HepG2 (cell line): ENCODE data around the gene PLA2R1. TPM values are rescaled to one million over a fixed set of nuclear protein-coding genes. Genes with fewer than 3 reads are reported as not detected.

Experiments used
- ATAC-seq: fragments of 200-7000 bp; cut with Tn5 transposase; 3 replicates; pipeline ENCODE4 v1.9.1; 2020; ENCODE audit warnings: mild to moderate bottlenecking, moderate library complexity
- BruUV-seq: library from RNA; stranded (reverse); fragments of 400-500 nt; replicated peaks from 2 replicates; lab custom pipeline; 2021; lab: Mats Ljungman, UMichigan
- CTCF ChIA-PET: fragments of 300-600 bp; formaldehyde crosslinking; extraction: SDS; loops from one replicate; lab custom pipeline; 2021; ENCODE audit warnings: low total read pairs, inconsistent platforms, low intra/inter-chr PET ratio; lab: Yijun Ruan, JAX
- POLR2A ChIA-PET: fragments of 350-600 bp; sonication (Branson Sonifier 250); formaldehyde crosslinking; loops from one replicate; lab custom pipeline; 2020; ENCODE audit warnings: antibody characterized with exemption, inconsistent platforms; lab: Yijun Ruan, JAX
- DNase-seq: peaks from one replicate; pipeline ENCODE4 v3.0.0-alpha.2; 2015; ENCODE audit warnings: low spot score
- FAIRE-seq: peaks from 3 replicates; lab custom pipeline; 2011; peaks lifted over from hg19 to GRCh38; lab: Jason Lieb, UNC
- H2AFZ ChIP-seq: one replicate; pipeline ENCODE4 v1.6.1; 2011; ENCODE audit warnings: low read length, inconsistent platforms
- H3K27ac ChIP-seq: fragments of 300-600 bp; 3 replicates; pipeline ENCODE4 v1.8.0; 2011; ENCODE audit warnings: mixed run types, mild to moderate bottlenecking, mixed read lengths, low read length, inconsistent platforms; ENCODE audit not compliant: insufficient read depth; ENCODE audit errors: extremely low read length
- H3K27me3 ChIP-seq, 2 experiments: fragments of 200-600 bp in 1 of 2; 2 replicates in 1 of 2; 3 replicates in 1 of 2; pipeline versions ENCODE4 v1.6.0 to v1.8.0; 2011; ENCODE audit warnings: low read length in 2 of 2, mild to moderate bottlenecking in 2 of 2, moderate library complexity in 2 of 2, inconsistent platforms in 1 of 2; ENCODE audit not compliant: insufficient read depth in 2 of 2, control insufficient read depth in 1 of 2
- H3K36me3 ChIP-seq, 2 experiments: fragments of 200-600 bp in 1 of 2; replicated peaks in 1 of 2; 2 replicates in 1 of 2; 3 replicates in 1 of 2; pipeline versions ENCODE4 v1.5.1 to v1.8.0; 2011; ENCODE audit warnings: low read length in 2 of 2, inconsistent platforms in 1 of 2; ENCODE audit not compliant: insufficient read depth in 2 of 2, control insufficient read depth in 1 of 2
- H3K4me1 ChIP-seq: 2 replicates; pipeline ENCODE4 v1.5.1; 2012; ENCODE audit warnings: low read length, inconsistent platforms; ENCODE audit not compliant: insufficient read depth
- H3K4me2 ChIP-seq: 2 replicates; pipeline ENCODE4 v1.6.0; 2011; ENCODE audit warnings: low read depth, low read length, inconsistent platforms
- H3K4me3 ChIP-seq, 3 experiments: fragments of 200-600 bp in 1 of 3; sonication (generic), shearing (Covaris generic) in 1 of 3; replicated peaks in 1 of 3; 2 replicates each; pipeline ENCODE4 v1.5.1; 2011 to 2016; ENCODE audit warnings: low read length in 3 of 3, inconsistent platforms in 2 of 3, low read depth in 2 of 3, mild to moderate bottlenecking in 2 of 3, control low read depth in 1 of 3, mixed read lengths in 1 of 3; ENCODE audit not compliant: insufficient read depth in 1 of 3
- H3K79me2 ChIP-seq: one replicate; pipeline ENCODE4 v1.6.1; 2011; ENCODE audit warnings: low read length, inconsistent platforms; ENCODE audit not compliant: insufficient read depth
- H3K9ac ChIP-seq: 2 replicates; pipeline ENCODE4 v1.6.0; 2011; ENCODE audit warnings: mild to moderate bottlenecking, low read depth, low read length, inconsistent platforms; ENCODE audit not compliant: insufficient read depth
- H3K9me3 ChIP-seq: 2 replicates; pipeline ENCODE4 v1.5.1; 2012; ENCODE audit warnings: mild to moderate bottlenecking, low read length
- H4K20me1 ChIP-seq: 2 replicates; pipeline ENCODE4 v1.6.0; 2011; ENCODE audit warnings: inconsistent platforms, mild to moderate bottlenecking, low read length, moderate library complexity; ENCODE audit not compliant: insufficient read depth
- ARNT ChIP-seq: fragments of 450-650 bp; IDR thresholded peaks from 2 replicates; pipeline ENCODE4 v1.6.1; 2017
- CBX1 ChIP-seq: IDR thresholded peaks from one replicate; pipeline ENCODE4 v1.6.1; 2016; ENCODE audit warnings: antibody characterized with exemption, low read depth
- CENPX ChIP-seq: sonication (generic); formaldehyde crosslinking; IDR thresholded peaks from 2 replicates; pipeline ENCODE4 v1.9.0; 2021; ENCODE audit warnings: mild to moderate bottlenecking, missing genetic modification reagents, moderate library complexity
- EZH2 ChIP-seq: conservative IDR thresholded peaks from 2 replicates; pipeline ENCODE4 v1.6.1; 2012; ENCODE audit warnings: mild to moderate bottlenecking, low read depth, low read length, moderate library complexity
- FOSL2 ChIP-seq: sonication (generic); formaldehyde crosslinking; IDR thresholded peaks from 2 replicates; pipeline ENCODE4 v1.4.0; 2020; ENCODE audit warnings: missing genetic modification reagents
- GABPB1 ChIP-seq: IDR thresholded peaks from 2 replicates; pipeline ENCODE4 v1.6.1; 2016; ENCODE audit warnings: mild to moderate bottlenecking, missing genetic modification reagents, moderate library complexity, missing compliant biosample characterization
- KAT7 ChIP-seq: IDR thresholded peaks from 2 replicates; pipeline ENCODE4 v1.6.1; 2018; ENCODE audit warnings: borderline replicate concordance, missing compliant biosample characterization
- NFE2 ChIP-seq: sonication (generic); formaldehyde crosslinking; IDR thresholded peaks from 2 replicates; pipeline ENCODE4 v1.4.0; 2020; ENCODE audit warnings: missing genetic modification reagents
- RORA ChIP-seq: sonication (generic); formaldehyde crosslinking; IDR thresholded peaks from 2 replicates; pipeline ENCODE4 v1.5.0; 2020; ENCODE audit warnings: mild to moderate bottlenecking, missing genetic modification reagents, moderate library complexity
- SMARCC2 ChIP-seq: fragments of 450-650 bp; IDR thresholded peaks from 2 replicates; pipeline ENCODE4 v1.6.1; 2017; ENCODE audit warnings: antibody characterized with exemption, mild to moderate bottlenecking
- TP53 ChIP-seq: sonication (generic); formaldehyde crosslinking; conservative IDR thresholded peaks from 2 replicates; pipeline ENCODE4 v1.4.0; 2020; ENCODE audit warnings: missing genetic modification reagents
- ZNF367 ChIP-seq: sonication (generic); formaldehyde crosslinking; IDR thresholded peaks from 2 replicates; pipeline ENCODE4 v1.4.0; 2020; ENCODE audit warnings: missing genetic modification reagents, borderline replicate concordance
- ZNF556 ChIP-seq: sonication (generic); formaldehyde crosslinking; IDR thresholded peaks from 2 replicates; pipeline ENCODE4 v1.4.0; 2020; ENCODE audit warnings: mild to moderate bottlenecking, missing genetic modification reagents, borderline replicate concordance
- ZNF83 ChIP-seq: sonication (generic); formaldehyde crosslinking; IDR thresholded peaks from 2 replicates; pipeline ENCODE4 v1.4.0; 2020; ENCODE audit warnings: missing genetic modification reagents, mild to moderate bottlenecking, borderline replicate concordance
- WGBS: methylation state at CpG from one replicate; pipeline ENCODE4 v1.1.6; 2017; ENCODE audit warnings: low lambda C conversion rate; 5-methylcytosine and 5-hydroxymethylcytosine counted together
- in situ Hi-C: cut with HindIII; loops from 2 replicates; pipeline ENCODE4 v1.10.0; 2017; ENCODE audit warnings: low pct_unique_long_range_greater_than_20kb; ENCODE audit not compliant: extremely low pct_ligation_motif_present
- intact Hi-C: fragments of 100-400 bp; cut with micrococcal nuclease; formaldehyde crosslinking; loops from one replicate; pipeline ENCODE4 v1.10.0; 2022; ENCODE audit not compliant: unreplicated experiment
- polyA plus RNA-seq, 8 experiments: library from polyadenylated mRNA; depleted of rRNA in 3 of 8; stranded (reverse) in 7 of 8; unstranded in 1 of 8; fragments of >200 nt; fragmentation: Illumina TruSeq in 4 of 8; extraction: Trizol in 4 of 8; gene quantifications; 2 replicates each; pipeline versions ENCODE4 v1.2.1 to v1.2.3, GENCODE V29; 2011 to 2016; ENCODE audit warnings: low read depth in 4 of 8, missing spikeins in 1 of 8, mixed read lengths in 1 of 8; ENCODE audit not compliant: insufficient read depth in 1 of 8
- total RNA-seq, 5 experiments: library from RNA; depleted of rRNA; stranded (reverse); fragments of >200 nt; fragmentation: Illumina TruSeq; extraction: Trizol; gene quantifications; 2 replicates each; pipeline ENCODE4 v1.2.3, GENCODE V29; 2016; ENCODE audit warnings: low read depth in 1 of 5
- TF ChIP-seq, protein P1 (sequence below): sonication (generic); formaldehyde crosslinking; IDR thresholded peaks from 2 replicates; pipeline ENCODE4 v1.5.1; 2020; ENCODE audit warnings: missing genetic modification reagents, mild to moderate bottlenecking, borderline replicate concordance
- TF ChIP-seq, protein P2 (sequence below): sonication (generic); formaldehyde crosslinking; conservative IDR thresholded peaks from 2 replicates; pipeline ENCODE4 v1.8.1; 2023; ENCODE audit warnings: missing genetic modification reagents
- TF ChIP-seq, protein P3 (sequence below): sonication (generic); formaldehyde crosslinking; IDR thresholded peaks from 2 replicates; pipeline ENCODE4 v1.4.0; 2020; ENCODE audit warnings: mild to moderate bottlenecking, low read depth, missing genetic modification reagents

PLA2R1 gene
- total and polyA plus RNA-seq, 2 of the 13 experiments (the other 11 are each of a cell fraction or from before 2014, with no cell fraction given), result not detected

DNA sequence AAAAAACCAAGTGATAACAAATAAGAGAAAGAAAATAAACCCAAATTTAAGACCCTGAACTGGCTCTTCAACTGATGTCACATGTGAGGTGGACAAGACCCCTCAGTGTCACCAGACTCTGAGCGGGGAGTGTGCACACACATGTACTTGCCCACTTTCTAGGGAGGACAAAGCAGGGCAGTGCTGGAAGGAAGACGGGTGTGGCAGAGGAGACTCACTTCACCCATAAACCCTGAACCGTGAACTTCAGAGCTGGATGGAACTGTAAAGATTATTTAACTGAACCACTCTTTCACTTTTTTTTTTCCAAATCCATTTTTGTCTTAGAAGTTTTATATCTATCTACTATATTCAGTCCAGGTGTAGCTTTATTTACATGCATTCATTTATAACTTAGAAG, 12.3 kb downstream of the PLA2R1 start:
- TF ChIP-seq ZNF83 (CRISPR knock-in tag) (no peak), GABPB1 (no peak), ARNT (no peak), ZNF556 (no peak), ZNF367 (CRISPR knock-in tag) (no peak), FOSL2 (CRISPR knock-in tag) (no peak), SMARCC2 (no peak), RORA (no peak), NFE2 (CRISPR knock-in tag) (no peak), KAT7 (no peak), EZH2 (no peak), TP53 (no peak), CBX1 (no peak), CENPX (no peak)
- TF ChIP-seq, protein P1, sequence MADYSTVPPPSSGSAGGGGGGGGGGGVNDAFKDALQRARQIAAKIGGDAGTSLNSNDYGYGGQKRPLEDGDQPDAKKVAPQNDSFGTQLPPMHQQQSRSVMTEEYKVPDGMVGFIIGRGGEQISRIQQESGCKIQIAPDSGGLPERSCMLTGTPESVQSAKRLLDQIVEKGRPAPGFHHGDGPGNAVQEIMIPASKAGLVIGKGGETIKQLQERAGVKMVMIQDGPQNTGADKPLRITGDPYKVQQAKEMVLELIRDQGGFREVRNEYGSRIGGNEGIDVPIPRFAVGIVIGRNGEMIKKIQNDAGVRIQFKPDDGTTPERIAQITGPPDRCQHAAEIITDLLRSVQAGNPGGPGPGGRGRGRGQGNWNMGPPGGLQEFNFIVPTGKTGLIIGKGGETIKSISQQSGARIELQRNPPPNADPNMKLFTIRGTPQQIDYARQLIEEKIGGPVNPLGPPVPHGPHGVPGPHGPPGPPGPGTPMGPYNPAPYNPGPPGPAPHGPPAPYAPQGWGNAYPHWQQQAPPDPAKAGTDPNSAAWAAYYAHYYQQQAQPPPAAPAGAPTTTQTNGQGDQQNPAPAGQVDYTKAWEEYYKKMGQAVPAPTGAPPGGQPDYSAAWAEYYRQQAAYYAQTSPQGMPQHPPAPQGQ (CRISPR knock-in tag), result no peak
- TF ChIP-seq, protein P2, sequence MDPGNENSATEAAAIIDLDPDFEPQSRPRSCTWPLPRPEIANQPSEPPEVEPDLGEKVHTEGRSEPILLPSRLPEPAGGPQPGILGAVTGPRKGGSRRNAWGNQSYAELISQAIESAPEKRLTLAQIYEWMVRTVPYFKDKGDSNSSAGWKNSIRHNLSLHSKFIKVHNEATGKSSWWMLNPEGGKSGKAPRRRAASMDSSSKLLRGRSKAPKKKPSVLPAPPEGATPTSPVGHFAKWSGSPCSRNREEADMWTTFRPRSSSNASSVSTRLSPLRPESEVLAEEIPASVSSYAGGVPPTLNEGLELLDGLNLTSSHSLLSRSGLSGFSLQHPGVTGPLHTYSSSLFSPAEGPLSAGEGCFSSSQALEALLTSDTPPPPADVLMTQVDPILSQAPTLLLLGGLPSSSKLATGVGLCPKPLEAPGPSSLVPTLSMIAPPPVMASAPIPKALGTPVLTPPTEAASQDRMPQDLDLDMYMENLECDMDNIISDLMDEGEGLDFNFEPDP (CRISPR knock-in tag), result no peak
- TF ChIP-seq, protein P3, sequence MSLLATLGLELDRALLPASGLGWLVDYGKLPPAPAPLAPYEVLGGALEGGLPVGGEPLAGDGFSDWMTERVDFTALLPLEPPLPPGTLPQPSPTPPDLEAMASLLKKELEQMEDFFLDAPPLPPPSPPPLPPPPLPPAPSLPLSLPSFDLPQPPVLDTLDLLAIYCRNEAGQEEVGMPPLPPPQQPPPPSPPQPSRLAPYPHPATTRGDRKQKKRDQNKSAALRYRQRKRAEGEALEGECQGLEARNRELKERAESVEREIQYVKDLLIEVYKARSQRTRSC, result no peak
- TF ChIP-seq, all 625 proteins: peak for 0
- ChIA-PET POLR2A (no interaction called here), CTCF (no interaction called here)

More for the DNA sequence above, 12.3 kb downstream of the PLA2R1 start:
- DNase-seq (no peak), FAIRE-seq (no peak), ATAC-seq (no peak)
- WGBS, result 32% methylated on average over 3 of the region's 3 CpGs
- H3K27ac ChIP-seq, result no peak overlapping the region
- H3K9ac ChIP-seq, result no peak overlapping the region
- H3K36me3 ChIP-seq, result no peaks in the 10 kb centered on the region
- H3K27me3 ChIP-seq, result peaks cover 0 to 20% of the 10 kb centered on the region in 2 experiments; a peak in 2 of 5 replicates
- intact Hi-C loops (no loop called here), in situ Hi-C loops (no loop called here)
- no peaks in the 10 kb centered on the region for H4K20me1 ChIP-seq
- H3K9me3 ChIP-seq, result no peaks in the 10 kb centered on the region
- H3K4me2 ChIP-seq, result no peak overlapping the region
- H2AFZ ChIP-seq, result no peak overlapping the region
- H3K4me3 ChIP-seq, result no peak overlapping the region
- no TSS peak for BruUV-seq
- H3K79me2 ChIP-seq, result no peaks in the 10 kb centered on the region
- H3K4me1 ChIP-seq, result no peaks in the 10 kb centered on the region
